Activated naive CD4-positive, alpha-beta T cell treated with anti-CD3 and anti-CD28 coated beads, Interleukin-2, amount 50 U/mL, for 16 hours (primary cell): ENCODE results near the gene POU6F2.

Experiments used
- DNase-seq: peaks from one replicate; pipeline ENCODE4 v3.0.0-alpha.2; 2020

The POU6F2 gene

DNA sequence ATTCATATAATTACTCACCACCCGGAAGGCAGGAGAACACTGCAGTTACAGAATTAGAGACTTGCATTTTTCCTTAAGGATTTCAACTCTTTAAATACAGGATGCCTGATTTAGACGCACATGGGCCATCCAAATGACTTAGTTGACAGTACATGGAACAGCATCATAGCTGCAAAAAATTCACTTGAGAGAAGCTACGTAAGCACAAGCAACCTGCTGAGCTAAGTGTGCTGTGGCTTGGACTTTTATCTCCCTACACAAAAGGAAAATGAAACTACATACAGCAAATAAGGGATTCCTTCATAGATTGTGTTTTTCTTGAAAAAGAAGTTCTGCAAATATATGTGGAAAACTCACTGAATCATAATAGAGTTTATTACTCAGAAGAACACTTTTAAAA, 152.6 kb downstream of the POU6F2 start:
- no peak for DNase-seq

DNA sequence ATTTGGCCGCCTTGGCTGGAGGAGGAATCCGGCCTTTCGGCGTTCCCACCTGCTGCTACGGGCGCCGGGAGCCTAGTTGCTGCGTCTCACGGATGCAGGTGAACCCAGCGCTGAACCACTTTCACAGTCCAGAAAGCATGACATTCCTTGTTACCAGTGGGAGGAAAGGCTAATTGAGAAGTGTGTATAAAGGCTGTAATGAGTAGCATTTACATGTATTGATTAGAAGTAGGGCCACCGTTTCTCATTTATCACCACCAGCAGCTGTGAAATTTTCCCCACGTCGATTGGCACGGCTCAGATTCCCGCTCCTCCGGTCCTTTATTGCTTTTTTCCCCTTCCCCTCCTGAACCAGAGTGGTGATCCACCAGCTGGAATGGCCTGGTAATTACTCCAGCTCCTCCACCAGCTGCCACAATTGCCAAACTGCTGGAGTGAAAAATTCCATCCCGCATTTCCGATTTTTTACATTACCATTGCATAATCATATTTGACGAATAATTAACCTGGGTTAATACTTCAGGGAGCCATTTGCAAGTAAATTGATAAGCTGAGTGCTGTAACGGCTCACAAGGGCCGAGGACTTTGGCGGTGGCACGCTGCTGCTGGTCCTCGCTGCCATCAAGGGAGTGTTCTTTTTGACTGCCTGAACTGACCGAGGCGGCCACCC, 153.3 kb downstream of the POU6F2 start:
- no peak for DNase-seq

DNA sequence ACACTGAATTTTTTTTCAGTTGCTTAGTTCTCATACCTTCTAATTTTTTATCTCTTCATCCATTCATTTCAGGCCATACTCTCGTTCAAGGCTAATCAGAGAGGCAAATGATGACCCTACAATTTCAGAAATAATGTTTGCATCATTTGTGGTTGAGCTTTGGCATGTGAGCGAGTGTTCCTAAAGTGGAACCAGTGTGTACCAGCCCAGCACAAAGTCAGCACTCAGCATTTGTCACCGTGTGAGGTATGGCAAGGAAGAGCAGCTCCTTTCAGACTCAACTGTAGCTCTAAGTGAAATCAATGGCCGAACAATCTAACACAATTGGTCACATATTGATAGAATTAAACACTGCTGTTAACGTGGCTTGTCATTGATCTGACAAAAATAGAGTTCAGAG, 154.6 kb downstream of the POU6F2 start:
- no peak for DNase-seq

DNA sequence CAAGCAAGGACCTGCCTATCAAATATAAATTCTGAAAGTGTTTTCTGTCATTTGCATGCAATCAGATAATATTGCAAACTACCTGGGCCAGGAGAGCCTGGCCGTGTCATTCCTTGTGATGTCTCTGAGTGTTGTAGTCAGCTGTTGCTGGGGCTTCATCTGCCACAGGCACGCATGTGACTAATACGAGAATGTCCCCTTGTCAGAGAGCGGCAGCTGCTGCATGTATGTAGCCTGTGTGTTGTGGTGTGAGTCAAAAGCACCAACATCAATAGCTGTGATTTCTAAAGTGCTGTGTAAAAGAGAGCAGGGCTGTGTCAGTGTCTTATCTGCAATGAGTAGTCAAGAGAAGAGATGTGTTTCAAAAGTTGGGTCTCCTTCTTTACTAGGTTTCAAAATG, 155.4 kb downstream of the POU6F2 start:
- no peak for DNase-seq

DNA sequence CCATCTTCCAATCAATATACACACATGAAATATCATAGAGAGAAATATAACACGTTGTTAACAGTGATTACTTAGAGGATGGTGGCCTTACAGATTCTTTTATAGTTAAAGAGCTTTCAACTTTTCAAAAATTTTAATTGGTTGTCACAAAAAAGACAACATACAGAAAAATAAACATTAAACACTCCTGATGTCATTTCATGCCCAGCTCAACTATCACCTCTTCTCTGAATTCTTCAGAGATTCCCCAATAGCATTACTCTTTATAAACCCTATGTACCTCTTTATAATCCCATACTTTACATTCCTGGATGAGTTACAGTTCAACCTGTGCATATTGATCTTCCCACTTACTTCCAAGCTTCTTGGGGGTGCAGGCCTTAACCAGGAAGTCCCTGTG, 159.8 kb downstream of the POU6F2 start:
- no peak for DNase-seq

DNA sequence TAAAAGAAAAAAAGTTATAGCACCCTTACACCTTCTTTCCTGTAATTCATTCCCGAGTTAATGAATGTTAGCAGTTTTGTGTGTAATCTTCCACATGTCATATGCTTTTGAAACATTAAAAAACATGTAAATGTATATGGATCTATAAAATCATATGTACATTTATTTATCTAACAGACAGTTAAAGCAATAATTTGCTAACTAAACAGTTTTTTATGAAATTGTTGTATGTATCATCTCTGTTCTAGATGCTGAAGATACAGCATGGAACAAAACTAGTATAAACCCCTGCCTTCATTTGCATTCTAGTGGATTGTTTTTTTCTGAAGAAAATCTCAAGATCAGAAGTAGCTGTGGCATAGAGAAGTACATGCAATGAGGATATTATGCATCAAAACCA, 165.0 kb downstream of the POU6F2 start:
- no peak for DNase-seq

DNA sequence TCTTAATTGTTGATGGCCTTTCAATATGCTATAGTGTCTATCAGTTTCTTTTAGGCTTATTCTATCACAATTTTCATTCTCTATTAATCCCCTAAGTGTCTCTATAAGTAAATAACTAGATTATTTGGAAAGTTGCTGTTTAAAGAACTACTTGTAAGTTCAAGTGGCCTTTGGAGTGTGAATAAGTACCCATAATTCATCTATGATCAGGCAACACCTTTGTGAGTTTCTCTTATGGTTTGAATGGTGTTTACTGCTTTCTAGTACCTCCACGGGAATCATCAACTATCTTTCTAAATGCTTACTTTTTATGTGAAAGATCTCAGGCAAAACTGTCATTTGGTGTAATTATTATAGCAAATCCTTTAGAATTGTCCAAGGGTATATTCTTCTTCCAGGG, 166.7 kb downstream of the POU6F2 start:
- DNase-seq: no peak

DNA sequence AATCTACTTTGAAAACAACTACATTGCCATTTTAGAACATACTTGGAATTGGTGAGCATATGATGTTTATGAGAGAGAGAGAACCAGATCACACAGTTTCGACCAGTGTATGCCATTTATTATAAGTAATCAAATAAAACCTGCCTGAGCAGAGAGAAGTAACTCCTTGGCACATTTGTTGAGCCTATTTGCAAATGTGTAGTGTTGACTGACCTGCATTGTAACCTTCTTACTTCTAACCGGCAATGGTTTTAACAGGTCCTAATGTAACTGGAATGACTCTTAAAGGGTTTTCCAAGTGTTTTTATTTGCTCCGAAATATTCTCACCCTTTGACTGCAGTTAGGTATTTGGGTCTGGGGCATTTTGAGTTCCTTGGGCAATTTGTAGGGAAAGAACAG, 167.6 kb downstream of the POU6F2 start:
- no peak for DNase-seq

DNA sequence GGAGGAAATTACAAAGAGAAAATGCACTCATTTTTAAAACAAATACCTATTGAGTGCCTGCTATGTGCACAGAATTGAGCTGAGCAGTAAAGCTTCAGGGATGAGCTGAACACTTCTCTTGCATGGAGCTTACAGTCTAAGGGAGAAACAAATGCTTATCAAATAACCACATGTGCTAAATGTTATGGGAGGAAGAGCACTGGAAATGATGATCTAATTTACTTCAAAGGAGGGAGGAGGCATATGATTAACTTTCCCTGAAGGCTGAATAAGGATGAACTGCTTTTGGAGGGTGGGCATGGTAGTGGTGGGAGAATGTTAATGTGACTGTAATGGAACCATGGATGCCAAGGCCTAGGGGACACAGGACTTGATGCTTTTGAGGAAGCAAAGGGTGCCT, 168.2 kb downstream of the POU6F2 start:
- no peak for DNase-seq

DNA sequence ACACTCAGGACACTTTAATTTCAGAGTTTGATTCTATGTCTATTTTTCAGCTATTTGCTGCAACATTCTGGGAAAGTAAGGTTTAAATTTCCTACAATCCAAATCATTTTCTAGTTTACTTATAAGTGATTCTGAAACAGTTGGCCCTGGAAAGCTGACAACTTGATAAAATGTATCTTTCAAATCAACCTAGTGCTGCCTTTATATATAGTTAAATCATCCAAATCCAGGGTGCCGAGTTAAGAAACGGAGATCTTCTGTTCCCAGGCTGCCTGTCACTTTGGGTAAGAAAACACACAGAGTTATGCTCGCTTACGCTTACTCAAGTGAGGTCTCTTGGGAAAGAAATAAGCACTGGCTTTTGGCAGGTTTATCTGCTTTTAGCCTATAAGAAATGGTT, 175.0 kb downstream of the POU6F2 start:
- no peak for DNase-seq

DNA sequence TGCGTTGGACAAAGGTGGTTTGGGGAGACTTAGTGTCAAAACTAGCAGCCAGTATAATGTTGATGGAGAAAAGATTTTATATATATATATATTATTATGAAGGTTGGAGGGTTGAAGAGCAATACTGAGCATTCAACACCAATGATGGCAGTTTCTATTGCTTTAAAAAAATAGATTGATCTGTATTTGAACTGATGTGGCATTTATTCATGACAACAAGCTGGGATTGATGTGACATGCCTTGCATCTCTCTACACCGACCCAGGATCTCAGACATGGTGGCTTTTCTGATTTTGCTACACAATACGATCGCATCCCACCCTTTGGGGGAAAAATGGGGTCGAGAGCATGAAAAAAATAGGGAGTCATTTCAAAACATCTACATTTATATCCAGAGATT, 175.4 kb downstream of the POU6F2 start:
- DNase-seq: no peak

DNA sequence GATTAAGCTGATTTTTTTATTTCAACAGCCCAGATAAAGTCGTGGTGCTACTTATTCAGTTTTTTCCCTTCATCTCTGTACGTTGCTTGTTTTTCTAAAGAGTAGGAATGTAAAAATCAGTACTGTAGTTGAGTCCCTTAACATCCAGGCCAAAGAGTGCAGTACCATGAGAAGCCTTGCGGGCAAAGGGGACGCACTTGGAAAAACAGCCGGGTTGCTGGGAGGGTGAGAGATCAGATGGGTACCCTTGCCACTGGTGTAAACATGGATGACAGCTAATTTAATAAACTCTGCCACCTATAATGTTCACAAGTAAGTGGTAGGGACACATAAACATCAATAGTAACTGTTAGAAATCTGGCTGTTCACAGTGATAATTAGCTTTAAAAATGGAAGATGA, 175.9 kb downstream of the POU6F2 start:
- DNase-seq: no peak

DNA sequence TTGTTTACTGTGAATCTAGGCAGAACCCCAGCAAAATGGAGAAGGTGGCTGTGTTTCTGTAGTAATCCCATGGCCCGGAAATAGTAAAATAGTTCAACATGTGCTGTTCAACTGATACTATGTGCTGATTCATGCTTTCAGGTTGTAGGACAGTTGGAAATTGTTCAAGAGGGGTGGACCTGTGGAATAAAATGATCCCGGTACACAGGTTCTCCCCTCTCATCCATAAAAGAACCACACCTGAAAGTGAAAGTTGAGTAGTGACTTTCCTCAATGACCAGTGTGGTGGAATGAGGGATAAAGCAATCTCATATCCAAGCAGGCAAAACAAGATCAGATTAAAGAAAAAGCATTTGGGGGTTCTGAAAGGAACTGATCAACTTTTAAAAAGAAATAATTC, 177.1 kb downstream of the POU6F2 start:
- DNase-seq: no peak

DNA sequence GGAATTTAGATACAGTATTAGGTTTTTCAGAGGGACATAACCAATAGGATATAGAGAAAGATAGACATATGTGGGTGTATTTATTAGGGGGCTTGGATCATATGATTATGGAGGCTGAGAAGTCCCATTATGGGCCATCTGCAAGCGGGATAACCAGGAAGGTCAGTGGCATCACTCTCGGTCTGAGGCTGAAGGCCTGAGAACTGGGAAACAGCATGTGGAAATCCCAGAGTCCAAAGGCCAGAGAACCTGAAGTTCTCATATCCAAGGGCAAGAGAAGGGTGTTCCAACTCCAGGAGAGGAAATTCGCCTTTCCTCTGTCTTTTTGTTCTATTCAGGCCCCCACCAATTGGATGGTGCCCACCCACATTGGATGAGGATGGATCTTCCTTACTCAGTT, 180.7 kb downstream of the POU6F2 start:
- DNase-seq: no peak

DNA sequence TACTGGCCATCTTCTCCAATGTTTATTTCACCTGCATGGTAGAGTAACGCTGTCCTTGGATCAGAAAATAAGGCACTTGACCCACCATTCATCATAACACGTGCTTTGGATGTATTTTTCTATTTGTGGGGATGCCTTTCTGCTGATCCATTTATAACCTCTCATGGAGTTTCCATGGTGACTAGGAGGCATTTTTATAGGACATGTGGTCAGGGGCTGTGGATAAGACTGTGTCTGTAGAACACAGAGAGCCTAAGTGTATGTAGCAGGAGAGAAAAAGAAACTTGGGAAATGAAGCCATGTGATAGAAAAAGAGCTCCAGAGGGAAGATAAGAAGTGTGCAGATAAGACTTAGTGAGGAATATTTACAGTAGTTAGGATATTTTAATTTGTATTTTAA, 184.2 kb downstream of the POU6F2 start:
- no peak for DNase-seq

DNA sequence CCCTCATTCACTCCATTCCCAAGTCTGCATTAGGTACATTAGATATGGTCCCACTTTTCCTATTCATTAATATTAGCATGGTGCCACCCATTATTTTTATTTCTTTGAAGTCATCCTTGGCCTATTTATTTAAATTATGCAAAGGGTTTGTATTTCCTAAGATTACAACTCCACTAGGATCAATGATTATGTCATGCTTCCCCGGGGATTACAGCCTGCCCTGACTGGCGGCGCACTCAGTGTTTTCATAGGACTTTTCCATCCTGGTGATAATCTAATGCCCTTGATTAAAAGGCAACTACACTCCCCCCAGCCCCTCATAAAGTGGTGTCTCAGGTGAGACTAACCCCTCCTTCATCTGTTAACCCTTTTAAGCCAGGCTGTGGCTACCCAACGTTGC, 187.2 kb downstream of the POU6F2 start:
- no peak for DNase-seq

DNA sequence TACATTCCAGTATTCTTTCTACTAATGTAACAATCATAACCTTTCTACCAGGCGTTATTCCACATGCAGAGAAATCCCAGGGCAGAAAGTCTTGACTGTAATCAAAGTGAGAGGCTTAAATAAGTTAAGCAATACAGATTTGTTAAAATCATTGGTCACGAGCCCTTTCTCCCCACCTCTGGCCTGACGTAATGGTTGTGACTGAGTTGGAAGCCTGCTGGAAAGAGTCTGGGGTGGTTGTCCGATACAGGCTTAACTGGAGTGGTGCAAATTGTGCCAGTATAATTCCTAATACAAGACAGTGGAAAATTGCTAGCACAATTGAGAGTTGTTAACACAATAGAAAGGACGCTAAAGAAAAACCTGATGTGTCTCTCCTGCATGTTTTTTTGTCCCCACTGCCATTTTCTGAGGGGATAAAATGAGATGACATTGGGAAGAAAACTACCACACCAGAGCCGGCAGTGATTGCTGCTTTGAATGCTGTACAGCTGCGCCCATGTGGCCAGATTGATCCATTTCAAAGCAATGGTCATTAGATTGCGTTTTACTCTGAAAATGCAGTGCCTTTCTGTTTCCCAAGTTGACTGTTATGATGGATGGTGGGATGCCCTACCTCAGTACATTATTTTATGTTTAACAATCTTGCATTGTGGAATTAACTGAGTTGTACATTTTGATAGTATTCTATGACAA, 190.8 kb downstream of the POU6F2 start:
- no peak for DNase-seq

DNA sequence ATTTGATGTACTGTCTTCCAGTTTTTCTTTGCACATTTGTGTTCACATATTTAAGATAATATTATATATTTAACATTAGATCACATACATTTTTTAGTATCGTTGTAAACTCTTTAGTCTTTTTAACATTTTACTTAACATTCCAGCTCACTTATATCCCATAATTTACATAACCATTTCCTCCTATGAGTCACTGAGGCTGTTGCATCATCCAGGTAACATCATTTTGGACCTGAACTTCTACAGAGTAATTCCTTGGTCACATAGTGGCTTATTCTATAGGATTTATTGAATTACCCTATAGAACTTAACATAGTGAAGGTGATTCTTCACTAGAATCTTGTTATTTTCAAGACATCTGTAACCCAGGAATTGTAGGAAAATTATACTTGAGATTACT, 194.4 kb downstream of the POU6F2 start:
- DNase-seq: no peak

DNA sequence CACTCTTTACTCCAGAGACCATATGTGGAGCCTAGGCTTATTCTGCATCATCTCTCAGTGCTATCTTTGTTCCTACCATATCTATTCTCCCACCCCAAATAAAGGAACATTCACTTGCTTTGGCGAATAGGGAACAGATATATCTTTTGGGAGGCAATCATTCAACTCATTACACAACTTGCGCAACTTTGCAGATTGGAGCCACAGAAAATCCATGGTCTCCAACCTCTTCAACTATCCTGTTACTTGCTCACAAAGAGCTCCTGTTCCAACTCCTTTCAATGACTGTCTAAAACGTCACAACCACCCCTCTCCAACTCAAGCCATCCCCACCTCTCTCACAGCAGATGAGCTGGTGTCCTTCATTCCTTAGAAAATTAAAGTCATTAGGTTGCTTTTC, 203.7 kb downstream of the POU6F2 start:
- no peak for DNase-seq

DNA sequence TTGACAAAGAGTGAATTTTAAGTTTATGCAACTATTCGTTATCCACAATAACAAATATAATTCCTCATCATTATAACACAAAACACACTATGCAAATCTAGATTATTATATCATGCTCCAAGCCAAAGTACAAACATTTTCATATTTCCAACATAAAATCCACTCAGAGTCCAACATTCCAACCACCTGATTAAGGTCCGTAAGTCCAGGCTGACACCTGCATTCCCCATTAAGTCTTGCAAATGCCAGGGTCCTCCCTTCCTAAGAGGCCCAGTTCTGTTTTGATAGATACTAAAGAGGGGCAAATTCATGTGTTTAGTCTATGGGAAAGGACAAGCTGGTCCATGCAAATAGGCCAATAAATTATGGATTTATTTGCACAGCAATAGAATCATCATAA, 206.1 kb downstream of the POU6F2 start:
- DNase-seq: no peak

DNA sequence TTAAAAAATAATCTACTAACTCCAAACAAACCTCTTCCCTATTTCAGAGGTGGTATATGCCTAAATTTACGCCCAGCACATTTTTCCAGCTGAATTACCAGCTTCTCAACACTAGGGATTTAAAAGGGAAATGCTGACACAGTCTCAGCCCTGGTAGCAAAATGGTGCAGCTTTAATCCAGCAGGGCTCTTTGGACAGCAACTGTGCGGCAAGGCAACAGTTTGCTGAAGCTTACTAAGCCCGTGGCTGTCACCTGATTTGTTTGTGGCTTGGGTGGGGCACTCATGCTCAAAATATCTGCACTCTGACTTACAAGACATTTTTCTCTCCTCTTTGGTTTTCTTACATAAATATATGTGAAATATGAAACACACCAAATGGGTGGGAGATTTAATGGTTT, 206.7 kb downstream of the POU6F2 start:
- no peak for DNase-seq

DNA sequence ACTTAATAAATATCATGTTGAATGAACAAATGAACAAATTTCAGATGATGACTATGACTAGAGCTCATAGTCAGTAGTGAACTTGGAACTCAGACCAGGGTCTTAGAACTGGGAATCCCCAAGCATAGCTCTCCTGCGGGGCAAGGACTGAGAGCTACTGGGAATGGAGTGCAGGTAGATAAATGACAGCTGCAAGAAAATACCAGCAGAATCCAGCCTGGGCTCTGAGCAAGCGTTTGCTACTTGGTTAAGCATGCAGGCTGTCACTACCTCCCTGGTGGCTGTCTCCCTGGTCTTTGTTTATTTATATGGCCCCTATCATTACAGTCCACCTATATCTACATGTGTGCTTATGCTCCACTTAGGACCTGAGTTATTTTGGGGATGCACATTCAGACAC, 208.4 kb downstream of the POU6F2 start:
- DNase-seq: no peak

DNA sequence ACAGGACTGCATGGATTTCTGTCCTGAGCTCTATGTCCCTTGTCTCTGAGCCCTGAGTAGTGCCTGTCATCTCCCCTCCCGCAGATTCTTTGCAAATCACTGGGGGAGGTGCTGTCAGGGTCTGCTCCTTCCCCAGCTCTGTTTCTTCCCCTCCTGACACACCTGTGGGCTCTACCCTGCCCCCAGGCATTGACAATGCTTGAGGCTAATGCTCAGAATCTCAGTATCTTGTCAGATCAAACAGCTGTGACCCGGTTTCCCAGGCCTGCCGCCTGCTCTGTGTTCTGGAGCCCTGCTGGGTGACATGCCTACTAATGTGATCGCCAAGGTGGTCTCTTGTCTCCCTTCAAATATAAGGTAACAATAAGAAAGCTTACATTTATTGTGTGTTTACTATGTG, 209.0 kb downstream of the POU6F2 start:
- no peak for DNase-seq

DNA sequence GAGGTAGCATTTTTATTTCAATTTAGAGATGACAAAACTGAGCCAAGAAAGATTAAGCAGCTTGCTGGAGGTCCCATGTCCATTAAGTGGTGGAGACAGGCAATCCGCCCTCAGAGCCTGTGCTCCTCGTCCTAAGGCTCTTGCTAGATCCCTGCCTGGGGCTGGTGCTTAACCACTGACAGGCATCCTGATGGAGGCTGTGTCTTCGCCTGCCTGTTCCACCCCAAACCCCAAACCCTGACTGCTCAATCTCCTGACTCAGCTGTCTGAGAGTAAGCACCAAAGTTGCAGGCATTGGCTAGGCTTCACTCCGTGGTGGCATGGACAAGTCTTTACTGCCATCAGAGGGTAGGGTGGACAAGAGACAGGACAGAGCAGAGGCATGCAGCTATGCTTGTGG, 209.4 kb downstream of the POU6F2 start:
- DNase-seq: no peak

DNA sequence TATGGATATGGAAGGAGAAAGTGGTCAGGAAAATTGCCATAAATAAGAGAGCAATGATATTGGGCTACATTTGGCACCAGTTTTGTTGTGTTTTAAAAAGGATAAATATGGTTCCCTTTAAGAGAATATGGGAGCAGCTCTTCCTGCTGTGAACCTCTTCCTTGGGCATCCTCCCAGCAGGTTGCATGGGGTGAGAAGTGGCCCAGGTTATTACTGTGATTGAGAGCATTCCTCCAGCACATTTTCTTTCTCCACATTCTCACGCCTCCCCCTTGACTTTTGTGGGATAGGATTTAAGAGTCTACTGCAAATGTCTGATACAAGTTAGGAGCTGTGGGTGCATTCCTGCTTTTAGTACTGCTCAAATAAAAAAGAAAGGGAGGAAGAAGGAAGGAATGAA, 214.8 kb downstream of the POU6F2 start:
- DNase-seq: no peak
